ENCODE data around the gene ZNF385D. TPM values are rescaled to one million over a fixed set of nuclear protein-coding genes. Genes with fewer than 3 reads are reported as not detected.

Gene ZNF385D
- total and polyA plus RNA-seq, 2 of the 13 experiments (the other 11 are each of a cell fraction or from before 2014, with no cell fraction given): not detected

DNA sequence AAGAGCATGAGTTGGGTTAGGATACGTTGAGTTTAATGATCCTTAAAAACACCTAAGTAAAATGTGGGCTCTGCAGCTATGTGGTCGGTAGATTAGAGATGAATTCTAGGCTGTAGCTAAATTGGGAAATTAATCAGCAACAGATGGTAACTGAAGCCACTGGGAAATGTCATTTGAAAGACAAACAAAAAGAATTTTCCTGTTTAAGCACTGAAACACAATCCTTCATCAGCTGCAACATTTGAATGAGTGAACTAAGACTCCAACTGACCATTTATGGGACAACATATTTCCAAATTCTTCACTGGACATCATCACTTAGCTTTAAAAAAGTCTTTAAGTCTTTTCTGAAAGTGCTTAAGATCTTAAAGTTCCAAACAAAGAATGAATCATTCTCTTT lies 226.9 kb downstream of the ZNF385D start (continued):
- TF ChIP-seq LRRFIP1 (CRISPR knock-in tag; conservative IDR thresholded peaks at IDR 0.05): no peak
- no peak for TF ChIP-seq ZNF510 (CRISPR knock-in tag; IDR thresholded peaks at IDR 0.05; ENCODE audit: low read depth)
- no peak for TF ChIP-seq KLF15 (CRISPR knock-in tag; IDR thresholded peaks at IDR 0.05; ENCODE audit: borderline replicate concordance)
- no peak for TF ChIP-seq TEAD3 (CRISPR knock-in tag; optimal IDR thresholded peaks at IDR 0.05; ENCODE audit: borderline replicate concordance)
- no peak for TF ChIP-seq SALL1 (CRISPR knock-in tag; IDR thresholded peaks at IDR 0.05)
- TF ChIP-seq HINFP (CRISPR knock-in tag; IDR thresholded peaks at IDR 0.05; ENCODE audit: low read depth): no peak
- TF ChIP-seq GFI1 (CRISPR knock-in tag; IDR thresholded peaks at IDR 0.05; ENCODE audit: borderline replicate concordance): no peak
- TF ChIP-seq, protein P1, sequence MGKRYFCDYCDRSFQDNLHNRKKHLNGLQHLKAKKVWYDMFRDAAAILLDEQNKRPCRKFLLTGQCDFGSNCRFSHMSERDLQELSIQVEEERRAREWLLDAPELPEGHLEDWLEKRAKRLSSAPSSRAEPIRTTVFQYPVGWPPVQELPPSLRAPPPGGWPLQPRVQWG (CRISPR knock-in tag; IDR thresholded peaks at IDR 0.05; ENCODE audit: borderline replicate concordance, low read depth): no peak
- no peak for TF ChIP-seq TP53 (CRISPR knock-in tag; conservative IDR thresholded peaks at IDR 0.05)
- TF ChIP-seq MTF1 (CRISPR knock-in tag; IDR thresholded peaks at IDR 0.05): no peak

All from HepG2 (cell line).